HG03571 (cell line): ENCODE results near the gene PDZD7.

Experiments
- ATAC-seq: cut with Tn5 transposase; IDR thresholded peaks from one replicate; pipeline ENCODE4 v1.9.1; 2021; ENCODE audit not compliant: unreplicated experiment

PDZD7 gene

GRCh38 chr10:101031128-101031795 lies at the start of gene PDZD7, which contains the start of gene SFXN3:
Gene PDZD7 (minus strand): TSS chr10:101031129. CDS start chr10:101030219, 910 bp downstream.
Gene SFXN3 (plus strand): TSS chr10:101031234. CDS start chr10:101034695, 3,461 bp downstream.
- ATAC-seq, result peak; percentile 91

- ATAC-seq, result no peak
These were observed 48.9 kb upstream of the PDZD7 start for GRCh38 chr10:101079874-101080273.

DNA sequence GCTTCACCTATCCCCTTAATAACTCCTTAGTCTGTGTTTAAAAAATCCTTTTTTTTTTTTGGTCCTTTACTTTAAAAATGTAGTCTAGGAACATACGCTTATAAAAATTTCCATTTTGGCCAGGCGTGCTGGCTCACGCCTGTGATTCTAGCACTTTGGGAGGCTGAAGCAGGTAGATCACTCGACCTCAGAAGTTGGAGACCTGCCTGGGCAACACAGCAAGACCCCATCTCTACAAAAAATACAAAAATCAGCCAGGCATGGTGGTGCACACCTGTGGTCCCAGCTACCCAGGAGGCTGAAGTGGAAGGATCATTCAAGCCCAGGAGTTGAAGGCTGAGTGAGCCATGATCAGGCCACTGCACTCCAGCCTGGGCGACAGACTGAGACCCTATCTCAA lies 45.7 kb upstream of the PDZD7 start:
- no peak for ATAC-seq

DNA sequence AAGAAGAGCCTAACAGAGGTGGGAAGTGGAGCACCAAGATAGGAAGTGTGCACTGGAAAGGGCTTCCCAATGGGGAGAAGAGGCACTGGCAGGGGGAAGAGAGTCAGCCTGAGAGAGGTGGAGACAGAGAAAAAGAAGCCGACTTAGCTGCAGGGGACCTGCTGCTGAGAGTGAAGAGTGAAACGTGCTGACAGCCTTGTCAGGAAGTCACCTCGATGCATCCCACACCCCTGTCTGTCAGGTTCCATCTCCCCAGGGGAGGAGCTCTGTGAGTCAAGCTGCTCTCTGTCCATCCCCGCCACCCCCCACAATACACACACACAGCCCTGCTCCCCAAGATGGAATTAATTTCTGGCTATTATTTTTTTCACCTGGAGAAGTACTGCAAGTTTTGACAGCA lies 44.8 kb upstream of the PDZD7 start:
- no peak for ATAC-seq

DNA sequence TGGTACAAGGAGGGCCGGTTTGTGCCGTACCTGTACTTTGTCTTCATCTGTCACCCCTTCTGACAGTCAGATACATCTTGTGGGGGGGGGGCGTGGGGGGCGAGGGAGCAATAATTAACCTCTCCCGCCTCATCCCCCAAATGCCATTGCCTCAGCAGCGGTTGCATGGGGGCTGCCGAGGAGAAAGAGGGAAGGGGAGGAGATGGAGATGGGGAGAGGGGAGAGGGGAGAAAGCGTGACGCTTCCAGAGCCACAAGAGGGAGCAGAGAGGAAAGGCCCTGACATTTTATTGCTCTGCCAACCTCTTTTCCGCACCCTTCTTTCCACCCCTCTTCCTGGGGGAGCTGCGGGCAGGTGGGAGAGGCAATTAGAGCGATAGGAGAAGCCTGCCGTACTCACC lies 42.7 kb upstream of the PDZD7 start:
- ATAC-seq, result no peak

DNA sequence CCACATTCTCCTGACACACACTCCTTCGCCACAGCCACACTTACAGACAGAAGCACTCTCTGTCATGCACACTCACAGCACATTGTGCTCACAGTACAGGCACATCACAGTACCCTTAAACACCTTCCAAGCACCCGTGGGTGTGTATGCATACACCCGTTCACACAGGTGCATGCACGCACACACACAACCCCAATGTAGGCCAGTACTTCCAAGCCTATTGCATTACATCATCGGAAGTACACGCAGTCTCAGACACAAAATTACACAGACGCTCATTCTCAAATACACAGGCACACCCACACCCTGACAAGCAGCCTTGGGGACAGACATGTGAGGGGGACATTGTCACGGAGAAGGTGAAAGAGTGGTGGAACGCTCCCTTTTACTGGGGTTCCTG lies 42.0 kb upstream of the PDZD7 start:
- no peak for ATAC-seq

GRCh38 chr10:101071885-101072433 lies 41.0 kb upstream of the PDZD7 start:
- ATAC-seq, result no peak

- no peak for ATAC-seq
These were observed 40.4 kb upstream of the PDZD7 start for GRCh38 chr10:101071267-101071884.

DNA sequence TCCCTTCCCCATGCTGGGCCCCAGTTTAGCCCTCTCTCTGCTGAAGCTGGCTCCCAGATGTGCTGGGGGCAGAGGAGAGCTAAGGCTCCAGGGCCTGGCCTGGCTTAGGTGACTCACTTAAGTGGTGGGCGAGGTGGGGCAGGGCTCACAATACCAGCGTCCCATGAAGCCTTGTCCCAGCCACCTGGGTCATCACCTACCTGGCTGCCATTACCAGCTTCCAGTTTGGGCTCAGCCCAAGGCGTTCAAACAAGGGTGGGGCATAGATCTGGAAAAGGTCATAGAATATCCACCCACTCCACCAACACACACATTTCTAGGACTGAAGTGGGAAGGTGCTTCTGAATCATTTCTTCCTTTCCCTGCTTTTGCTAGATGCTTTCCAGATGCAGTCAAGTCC lies 39.2 kb upstream of the PDZD7 start:
- ATAC-seq, result no peak

- ATAC-seq, result no peak
These were observed 38.5 kb upstream of the PDZD7 start for GRCh38 chr10:101069441-101069840.

GRCh38 chr10:101067356-101068083 lies 36.6 kb upstream of the PDZD7 start:
- ATAC-seq, result no peak

- ATAC-seq, result no peak
These were observed 36.0 kb upstream of the PDZD7 start for GRCh38 chr10:101066896-101067355.

- ATAC-seq, result no peak
These were observed 35.4 kb upstream of the PDZD7 start for GRCh38 chr10:101066146-101066895.

- no peak for ATAC-seq
These were observed 34.7 kb upstream of the PDZD7 start for GRCh38 chr10:101065481-101066145.

- no peak for ATAC-seq
These were observed 33.6 kb upstream of the PDZD7 start for GRCh38 chr10:101064415-101065030.

DNA sequence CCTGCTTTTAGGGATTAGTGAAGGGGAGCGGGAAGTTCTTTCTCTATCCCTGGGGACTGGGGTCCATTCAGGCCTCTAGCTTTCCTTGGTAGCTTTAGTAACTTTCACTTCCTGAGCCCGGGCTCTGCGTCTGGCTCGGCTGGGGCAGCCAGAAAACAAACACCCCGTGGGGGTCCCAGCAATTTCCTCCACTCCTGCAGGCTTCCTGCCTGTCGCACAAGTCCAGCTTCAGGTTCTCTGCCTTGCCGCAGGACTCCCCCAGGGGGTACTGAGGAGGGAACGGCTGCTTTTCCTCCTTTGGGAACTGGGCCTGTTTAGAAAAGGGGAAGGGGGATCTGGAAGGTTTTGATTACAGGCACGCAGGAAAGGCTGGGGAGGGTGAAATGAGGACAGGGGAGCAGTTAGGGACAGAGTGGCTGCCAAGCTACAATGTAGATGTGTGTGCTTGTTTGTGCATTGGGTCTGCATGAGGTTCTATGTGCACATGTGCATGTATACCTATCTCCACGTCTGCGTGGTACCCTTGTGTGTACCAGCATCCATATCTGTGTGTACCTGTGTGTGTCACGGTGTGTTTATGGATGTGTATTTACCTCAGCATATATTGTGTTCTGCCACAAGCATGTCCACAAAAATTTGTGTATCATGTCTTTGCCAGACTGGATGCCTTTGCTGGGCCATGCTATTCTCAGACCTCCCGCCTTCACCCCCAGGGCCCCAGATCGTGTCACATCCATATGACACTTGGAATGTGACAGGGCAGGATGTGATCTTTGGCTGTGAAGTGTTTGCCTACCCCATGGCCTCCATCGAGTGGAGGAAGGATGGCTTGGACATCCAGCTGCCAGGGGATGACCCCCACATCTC lies 32.9 kb upstream of the PDZD7 start:
- ATAC-seq, result no peak

- no peak for ATAC-seq
These were observed 32.2 kb upstream of the PDZD7 start for GRCh38 chr10:101063050-101063525.

DNA sequence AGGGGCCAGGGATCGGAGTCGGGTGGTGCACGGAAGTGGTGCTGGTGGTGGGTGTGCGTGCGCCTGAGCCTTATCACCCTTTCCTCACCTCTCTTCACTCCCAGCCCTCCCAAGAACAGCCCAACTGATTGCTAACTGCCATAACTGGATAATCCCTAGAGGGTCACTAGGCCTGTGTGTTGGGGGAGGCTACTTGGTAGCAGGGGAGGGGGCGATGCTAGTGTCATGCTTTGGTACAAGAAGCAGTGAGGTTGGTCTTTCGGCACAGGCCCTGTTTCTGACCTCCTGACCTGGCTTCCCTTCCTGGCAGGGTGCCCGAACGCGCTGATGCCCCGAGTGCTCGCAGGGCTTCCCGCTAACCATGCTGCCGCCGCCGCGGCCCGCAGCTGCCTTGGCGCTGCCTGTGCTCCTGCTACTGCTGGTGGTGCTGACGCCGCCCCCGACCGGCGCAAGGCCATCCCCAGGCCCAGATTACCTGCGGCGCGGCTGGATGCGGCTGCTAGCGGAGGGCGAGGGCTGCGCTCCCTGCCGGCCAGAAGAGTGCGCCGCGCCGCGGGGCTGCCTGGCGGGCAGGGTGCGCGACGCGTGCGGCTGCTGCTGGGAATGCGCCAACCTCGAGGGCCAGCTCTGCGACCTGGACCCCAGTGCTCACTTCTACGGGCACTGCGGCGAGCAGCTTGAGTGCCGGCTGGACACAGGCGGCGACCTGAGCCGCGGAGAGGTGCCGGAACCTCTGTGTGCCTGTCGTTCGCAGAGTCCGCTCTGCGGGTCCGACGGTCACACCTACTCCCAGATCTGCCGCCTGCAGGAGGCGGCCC lies 31.5 kb upstream of the PDZD7 start:
- ATAC-seq, result no peak
